Stimulated activated CD4-positive, alpha-beta T cell treated with anti-CD3 and anti-CD28 coated beads, Interleukin-4, amount 100 ng/mL, for 24 hours (primary cell): Measurements from ENCODE around the gene CDC42EP4.
"Not testable (repeated sequence)": the region's sequence is repeated elsewhere in the genome, so short reads cannot be mapped to it uniquely, and the experiment has no call there.

Source experiments
- DNase-seq: peaks from one replicate; pipeline ENCODE4 v3.0.0-alpha.2; 2020

The CDC42EP4 gene

GRCh38 chr17:73274490-73274889 lies 37.3 kb downstream of the CDC42EP4 start:
- DNase-seq, result no peak

- DNase-seq, result no peak
These were observed 38.9 kb downstream of the CDC42EP4 start for GRCh38 chr17:73272906-73273218.

GRCh38 chr17:73271072-73271471 lies 40.7 kb downstream of the CDC42EP4 start:
- DNase-seq, result no peak

- DNase-seq, result no peak
These were observed 42.0 kb downstream of the CDC42EP4 start for GRCh38 chr17:73269791-73270190.

GRCh38 chr17:73269329-73269615 lies 42.5 kb downstream of the CDC42EP4 start:
- no peak for DNase-seq

GRCh38 chr17:73268582-73269328 lies 43.0 kb downstream of the CDC42EP4 start:
- DNase-seq, result no peak

GRCh38 chr17:73267648-73268537 lies 43.9 kb downstream of the CDC42EP4 start:
- no peak for DNase-seq

GRCh38 chr17:73266796-73267195 lies 45.0 kb downstream of the CDC42EP4 start:
- no peak for DNase-seq

GRCh38 chr17:73265646-73266640 lies 45.9 kb downstream of the CDC42EP4 start:
- no peak for DNase-seq

GRCh38 chr17:73264448-73264847 lies 47.4 kb downstream of the CDC42EP4 start:
- not testable (repeated sequence) for DNase-seq

GRCh38 chr17:73262676-73263642 lies 48.8 kb downstream of the CDC42EP4 start:
- DNase-seq, result no peak

- DNase-seq, result no peak
These were observed 49.7 kb downstream of the CDC42EP4 start for GRCh38 chr17:73261952-73262675.

- DNase-seq, result no peak
These were observed 50.2 kb downstream of the CDC42EP4 start, which contains the start of gene CPSF4L for GRCh38 chr17:73261617-73261951. Gene CPSF4L, minus strand, starts transcription at chr17:73261880. Its CDS starts 62 bp downstream, at chr17:73261818.

GRCh38 chr17:73257516-73257915 lies 54.3 kb downstream of the CDC42EP4 start:
- no peak for DNase-seq

GRCh38 chr17:73256220-73256619 lies 55.6 kb downstream of the CDC42EP4 start:
- DNase-seq, result no peak

GRCh38 chr17:73255671-73256181 lies 56.1 kb downstream of the CDC42EP4 start:
- peak; percentile 47 for DNase-seq

- DNase-seq, result no peak
These were observed 59.9 kb downstream of the CDC42EP4 start for GRCh38 chr17:73251871-73252270.

- no peak for DNase-seq
These were observed 60.8 kb downstream of the CDC42EP4 start for GRCh38 chr17:73250851-73251640.

GRCh38 chr17:73249700-73250099 lies 62.1 kb downstream of the CDC42EP4 start:
- DNase-seq, result no peak

- no peak for DNase-seq
These were observed 63.3 kb downstream of the CDC42EP4 start for GRCh38 chr17:73248532-73248931.
